SK-N-SH (cell line): ENCODE results near the gene MZF1.

Source experiments
- CHD2 ChIP-seq: fragments of 150-350 bp; IDR thresholded peaks from 2 replicates; pipeline ENCODE4 v1.6.1; 2018; ENCODE audit warnings: low read length; ENCODE audit not compliant: partially characterized antibody
- CTCF ChIP-seq: fragments of 200-600 bp; sonication (generic); IDR thresholded peaks from 2 replicates; pipeline ENCODE4 v1.6.1; 2017; ENCODE audit warnings: antibody characterized with exemption, mild to moderate bottlenecking, moderate library complexity
- EZH2phosphoT487 ChIP-seq: fragments of 200-600 bp; sonication (generic); IDR thresholded peaks from 2 replicates; pipeline ENCODE4 v1.6.1; 2017; ENCODE audit warnings: low read depth, mixed run types, mild to moderate bottlenecking, antibody characterized with exemption, moderate library complexity, borderline replicate concordance
- FOSL2 ChIP-seq: IDR thresholded peaks from 2 replicates; pipeline ENCODE4 v1.4.0; 2012; ENCODE audit warnings: low read depth, mild to moderate bottlenecking, moderate library complexity, borderline replicate concordance
- NFIC ChIP-seq: IDR thresholded peaks from 2 replicates; pipeline ENCODE4 v1.4.0; 2012; ENCODE audit warnings: borderline replicate concordance
- PBX3 ChIP-seq: IDR thresholded peaks from 2 replicates; pipeline ENCODE4; 2012
- RAD21 ChIP-seq: IDR thresholded peaks from 2 replicates; pipeline ENCODE4 v1.6.1; 2012; ENCODE audit warnings: mild to moderate bottlenecking, low read length
- RXRA ChIP-seq: IDR thresholded peaks from 2 replicates; pipeline ENCODE4 v1.4.0; 2012; ENCODE audit warnings: low read depth, mild to moderate bottlenecking, borderline replicate concordance
- TAF1 ChIP-seq: IDR thresholded peaks from 2 replicates; pipeline ENCODE4 v1.6.1; 2012; ENCODE audit warnings: low read depth, mild to moderate bottlenecking, low read length, moderate library complexity, borderline replicate concordance
- USF1 ChIP-seq: IDR thresholded peaks from 2 replicates; pipeline ENCODE4 v1.4.0; 2012; ENCODE audit warnings: low read depth, borderline replicate concordance
- TF ChIP-seq, protein P1 (sequence below): IDR thresholded peaks from 2 replicates; pipeline ENCODE4 v1.4.0; 2012; ENCODE audit warnings: low read depth
- TF ChIP-seq, protein P2 (sequence below): IDR thresholded peaks from 2 replicates; pipeline ENCODE4 v1.6.1; 2012; ENCODE audit warnings: mild to moderate bottlenecking, low read depth, low read length, moderate library complexity

DNA sequence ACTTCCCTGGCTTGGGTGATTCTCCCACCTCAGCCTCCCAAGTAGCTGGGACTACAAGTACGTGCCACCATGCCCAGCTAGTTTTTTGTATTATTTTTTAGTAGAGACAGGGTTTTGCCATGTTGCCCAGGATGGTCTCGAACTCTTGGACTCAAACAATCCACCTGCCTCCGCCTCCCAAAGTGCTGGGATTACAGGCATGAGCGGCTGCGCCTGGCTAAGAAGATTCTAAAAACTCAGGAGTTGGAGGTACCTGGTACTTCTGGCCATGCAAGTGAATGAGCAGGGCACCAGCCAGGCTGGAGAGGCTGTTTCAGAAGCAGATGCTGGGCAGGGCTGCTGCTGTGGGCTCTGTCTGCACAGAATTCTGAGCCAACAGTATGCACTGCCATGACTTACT, 6.1 kb downstream of the MZF1 start:
- TF ChIP-seq CTCF: no peak
- TF ChIP-seq EZH2phosphoT487: no peak
- no peak for TF ChIP-seq USF1
- no peak for TF ChIP-seq RXRA
- TF ChIP-seq RAD21: no peak
- TF ChIP-seq PBX3: no peak
- no peak for TF ChIP-seq TAF1
- TF ChIP-seq, protein P1, sequence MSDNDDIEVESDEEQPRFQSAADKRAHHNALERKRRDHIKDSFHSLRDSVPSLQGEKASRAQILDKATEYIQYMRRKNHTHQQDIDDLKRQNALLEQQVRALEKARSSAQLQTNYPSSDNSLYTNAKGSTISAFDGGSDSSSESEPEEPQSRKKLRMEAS: no peak
- no peak for TF ChIP-seq CHD2
- TF ChIP-seq, protein P2, sequence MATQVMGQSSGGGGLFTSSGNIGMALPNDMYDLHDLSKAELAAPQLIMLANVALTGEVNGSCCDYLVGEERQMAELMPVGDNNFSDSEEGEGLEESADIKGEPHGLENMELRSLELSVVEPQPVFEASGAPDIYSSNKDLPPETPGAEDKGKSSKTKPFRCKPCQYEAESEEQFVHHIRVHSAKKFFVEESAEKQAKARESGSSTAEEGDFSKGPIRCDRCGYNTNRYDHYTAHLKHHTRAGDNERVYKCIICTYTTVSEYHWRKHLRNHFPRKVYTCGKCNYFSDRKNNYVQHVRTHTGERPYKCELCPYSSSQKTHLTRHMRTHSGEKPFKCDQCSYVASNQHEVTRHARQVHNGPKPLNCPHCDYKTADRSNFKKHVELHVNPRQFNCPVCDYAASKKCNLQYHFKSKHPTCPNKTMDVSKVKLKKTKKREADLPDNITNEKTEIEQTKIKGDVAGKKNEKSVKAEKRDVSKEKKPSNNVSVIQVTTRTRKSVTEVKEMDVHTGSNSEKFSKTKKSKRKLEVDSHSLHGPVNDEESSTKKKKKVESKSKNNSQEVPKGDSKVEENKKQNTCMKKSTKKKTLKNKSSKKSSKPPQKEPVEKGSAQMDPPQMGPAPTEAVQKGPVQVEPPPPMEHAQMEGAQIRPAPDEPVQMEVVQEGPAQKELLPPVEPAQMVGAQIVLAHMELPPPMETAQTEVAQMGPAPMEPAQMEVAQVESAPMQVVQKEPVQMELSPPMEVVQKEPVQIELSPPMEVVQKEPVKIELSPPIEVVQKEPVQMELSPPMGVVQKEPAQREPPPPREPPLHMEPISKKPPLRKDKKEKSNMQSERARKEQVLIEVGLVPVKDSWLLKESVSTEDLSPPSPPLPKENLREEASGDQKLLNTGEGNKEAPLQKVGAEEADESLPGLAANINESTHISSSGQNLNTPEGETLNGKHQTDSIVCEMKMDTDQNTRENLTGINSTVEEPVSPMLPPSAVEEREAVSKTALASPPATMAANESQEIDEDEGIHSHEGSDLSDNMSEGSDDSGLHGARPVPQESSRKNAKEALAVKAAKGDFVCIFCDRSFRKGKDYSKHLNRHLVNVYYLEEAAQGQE: no peak
- TF ChIP-seq FOSL2: no peak
- no peak for TF ChIP-seq NFIC
